Large intestine (tissue), 3 donors: ENCODE results near the gene MEGF9. TPM values are rescaled to one million over a fixed set of nuclear protein-coding genes. Genes with fewer than 3 reads are reported as not detected.
A peak's percentile ranks its signal among the peaks of the same experiment; 100 is the strongest.

Experiments
- DNase-seq, 2 donors: peaks; one replicate each; pipeline versions ENCODE4 v3.0.0 to v3.0.0-alpha.2; 2013
- H3K27ac ChIP-seq: one replicate; pipeline ENCODE4 v1.5.1; 2013; ENCODE audit warnings: low read length
- H3K27me3 ChIP-seq: 2 replicates; pipeline ENCODE4 v1.6.1; 2013; ENCODE audit warnings: low read length; ENCODE audit not compliant: control insufficient read depth, insufficient read depth
- H3K36me3 ChIP-seq: 2 replicates; pipeline ENCODE4 v1.6.1; 2013; ENCODE audit warnings: low read length; ENCODE audit not compliant: control insufficient read depth, insufficient read depth
- H3K4me1 ChIP-seq: one replicate; pipeline ENCODE4 v1.6.1; 2013; ENCODE audit warnings: low read length; ENCODE audit not compliant: control insufficient read depth, insufficient read depth
- H3K4me3 ChIP-seq: one replicate; pipeline ENCODE4 v1.5.1; 2013; ENCODE audit warnings: low read length
- H3K9me3 ChIP-seq: one replicate; pipeline ENCODE4 v1.6.1; 2013; ENCODE audit warnings: mild to moderate bottlenecking, low read depth, low read length, moderate library complexity; ENCODE audit not compliant: control insufficient read depth
- WGBS: methylation state at CpG from one replicate; pipeline ENCODE4 v1.1.5; 2013; ENCODE audit warnings: low lambda C conversion rate; ENCODE audit not compliant: insufficient coverage; 5-methylcytosine and 5-hydroxymethylcytosine counted together
- polyA plus RNA-seq: library from polyadenylated mRNA; unstranded; fragments of 120-200 nt; gene quantifications from one replicate; pipeline ENCODE4 v1.2.1, GENCODE V29; 2013

The MEGF9 gene
- polyA plus RNA-seq, 1 donor: 17.6 TPM

DNA sequence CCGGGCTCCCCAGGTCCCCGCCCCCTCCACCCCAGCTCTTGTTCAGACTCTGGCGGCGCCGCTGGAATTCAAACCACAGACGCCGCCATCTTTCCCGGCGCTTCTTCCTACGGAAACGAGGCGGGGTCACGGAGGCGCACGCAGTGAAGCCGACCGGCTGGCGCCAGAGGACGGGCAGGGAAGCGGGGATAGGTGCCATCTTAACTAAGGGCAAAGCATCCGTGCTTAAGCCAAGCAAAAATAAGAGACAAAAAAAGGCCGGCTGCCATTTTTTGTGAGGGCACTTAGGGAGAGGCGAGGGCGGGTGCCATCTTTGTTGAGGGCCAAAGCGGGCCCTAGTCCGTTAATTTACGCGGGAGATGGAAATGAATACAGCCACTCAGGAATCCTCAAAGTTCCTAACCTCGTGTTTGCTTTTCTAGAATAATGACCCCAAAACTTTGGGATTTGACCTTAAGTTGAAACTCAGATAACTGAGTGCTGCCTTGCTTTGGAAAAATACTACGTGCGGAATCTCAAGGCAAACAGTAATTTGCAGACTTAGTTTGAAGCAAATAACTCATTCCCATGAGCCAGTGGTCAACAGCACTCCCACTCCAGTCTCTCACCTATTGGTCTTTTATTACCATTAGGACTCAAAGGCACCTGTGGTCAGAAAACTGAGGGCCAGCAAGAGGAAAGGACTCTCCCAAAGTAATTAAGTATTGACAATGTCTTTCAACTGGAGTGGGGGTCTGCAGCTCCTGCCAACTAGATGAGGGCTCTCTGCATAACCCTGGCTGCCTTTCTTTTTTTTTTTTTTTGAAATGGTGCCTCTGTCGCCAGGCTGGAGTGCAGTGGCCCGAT is 134.0 kb downstream of the MEGF9 start, which contains the start of gene CDK5RAP2:
Gene CDK5RAP2, minus strand, starts transcription at position 117 of the 846 bp plus-strand sequence. CDS start 189 bp downstream, outside the sequence.
- peaks cover 7% of the 10 kb centered on the region for H3K4me1 ChIP-seq
- peak within 1 kb of the TSS; percentile 93 for H3K4me3 ChIP-seq
- WGBS: no CpG with 5 or more reads among the region's 33 CpGs
- peak within 1 kb of the TSS; percentile 43 for H3K27ac ChIP-seq
- no peaks in the 10 kb centered on the region for H3K36me3 ChIP-seq
- H3K27me3 ChIP-seq: no peaks in the 10 kb centered on the region
- H3K9me3 ChIP-seq: no peaks in the 10 kb centered on the region
- DNase-seq: peak; percentile 95 to 97

DNA sequence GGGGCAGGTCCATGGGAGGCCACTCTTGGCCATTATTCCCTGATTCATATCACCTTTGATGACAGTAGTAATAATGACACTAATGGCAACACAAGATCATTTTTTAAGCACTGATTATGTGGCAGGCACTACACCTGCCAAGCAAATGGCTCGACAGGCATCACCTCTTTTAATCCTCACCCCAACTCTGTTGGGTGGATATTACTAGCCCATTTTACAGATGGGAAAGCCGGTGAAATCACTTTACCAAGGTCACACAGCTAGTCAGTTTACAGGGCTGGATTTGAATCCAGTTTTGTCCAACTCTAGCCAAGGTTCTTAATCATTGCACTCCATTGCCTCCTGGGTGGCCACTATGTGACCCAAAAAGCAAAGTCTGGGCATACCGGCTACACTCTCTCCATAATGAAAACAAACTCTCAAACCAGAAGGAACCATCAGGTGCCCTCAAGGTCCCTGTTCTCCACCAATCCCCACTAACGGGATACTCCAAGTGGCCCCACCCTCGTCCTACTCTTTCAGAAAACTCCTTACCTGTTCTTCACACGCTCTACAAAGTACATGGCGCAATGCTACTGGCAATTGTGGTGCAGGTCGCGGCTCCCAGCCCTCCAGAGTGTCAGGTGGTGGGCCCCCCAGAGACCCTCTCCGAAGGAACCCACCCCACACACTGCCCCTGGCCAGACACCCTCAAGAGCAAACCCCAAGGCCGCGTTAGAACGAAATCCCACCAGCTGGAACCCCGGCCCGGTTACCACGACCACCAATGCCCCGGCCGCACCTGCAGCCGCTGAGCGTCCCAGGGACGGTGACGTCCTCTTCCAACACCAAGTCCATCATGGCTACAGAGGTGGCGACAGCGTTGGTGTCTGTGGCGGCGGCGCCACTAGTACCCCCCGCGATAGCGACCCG is 134.9 kb downstream of the MEGF9 start:
- no peaks in the 10 kb centered on the region for H3K36me3 ChIP-seq
- H3K27me3 ChIP-seq: no peaks in the 10 kb centered on the region
- peaks cover 7% of the 10 kb centered on the region for H3K4me1 ChIP-seq
- no peaks in the 10 kb centered on the region for H3K9me3 ChIP-seq
- no CpG with 5 or more reads among the region's 31 CpGs for WGBS
- peak in 1 of 2 donors; percentile 22 for DNase-seq
- H3K27ac ChIP-seq: peak overlapping the region; percentile 43
- peak overlapping the region; percentile 93 for H3K4me3 ChIP-seq

DNA sequence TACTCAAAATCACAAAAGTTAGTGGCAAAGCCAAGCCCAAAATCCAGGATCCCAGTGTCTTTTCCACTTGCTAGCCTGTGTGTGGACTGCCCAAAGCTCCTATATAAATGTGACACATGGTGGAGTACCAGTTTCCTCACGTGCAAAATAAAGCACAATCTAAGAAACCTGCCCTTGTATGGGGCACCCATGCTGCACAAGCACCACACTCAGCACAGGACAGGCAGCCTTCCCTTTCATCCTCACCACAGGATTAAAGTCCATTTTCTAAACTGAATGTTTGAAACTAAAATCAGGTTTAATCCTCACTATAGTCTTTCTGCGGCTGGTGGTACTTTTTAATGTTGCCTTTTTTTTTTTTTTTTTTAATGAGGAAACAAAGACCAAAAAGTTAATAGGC is 139.8 kb downstream of the MEGF9 start:
- H3K4me1 ChIP-seq: peaks cover 26% of the 10 kb centered on the region
- 43% methylated on average over 1 of the region's 2 CpGs for WGBS
- H3K4me3 ChIP-seq: no peak overlapping the region
- H3K27me3 ChIP-seq: no peaks in the 10 kb centered on the region
- peak; percentile 21 to 39 for DNase-seq
- no peaks in the 10 kb centered on the region for H3K9me3 ChIP-seq
- peaks cover 17% of the 10 kb centered on the region for H3K36me3 ChIP-seq
- peak overlapping the region; percentile 53 for H3K27ac ChIP-seq

DNA sequence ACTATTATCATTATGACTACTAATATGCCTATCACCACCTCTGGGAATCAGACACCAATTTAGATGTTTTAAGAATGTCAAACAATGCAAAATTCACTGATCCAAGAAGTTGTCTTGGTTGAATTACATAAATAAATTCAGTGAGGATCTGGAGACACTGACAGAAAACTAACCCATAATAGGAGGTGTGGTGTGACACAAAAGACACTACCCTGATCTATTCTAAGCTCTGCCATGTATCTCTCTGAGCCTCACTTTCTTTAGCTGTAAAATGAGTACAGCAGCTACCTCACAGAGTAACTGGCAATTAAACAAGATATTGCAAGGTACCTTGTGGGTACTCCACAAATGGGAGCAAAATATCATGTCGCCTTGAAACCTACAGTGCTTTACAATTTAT is 141.8 kb downstream of the MEGF9 start:
- Histone ChIP-seq H3K4me1 (peaks cover 22% of the 10 kb centered on the region), H3K27ac (peak overlapping the region; percentile 67), H3K4me3 (no peak overlapping the region), H3K27me3 (no peaks in the 10 kb centered on the region), H3K36me3 (peaks cover 37% of the 10 kb centered on the region), H3K9me3 (no peaks in the 10 kb centered on the region)
- DNase-seq: no peak
- WGBS: no CpG with 5 or more reads among the region's 1 CpG

DNA sequence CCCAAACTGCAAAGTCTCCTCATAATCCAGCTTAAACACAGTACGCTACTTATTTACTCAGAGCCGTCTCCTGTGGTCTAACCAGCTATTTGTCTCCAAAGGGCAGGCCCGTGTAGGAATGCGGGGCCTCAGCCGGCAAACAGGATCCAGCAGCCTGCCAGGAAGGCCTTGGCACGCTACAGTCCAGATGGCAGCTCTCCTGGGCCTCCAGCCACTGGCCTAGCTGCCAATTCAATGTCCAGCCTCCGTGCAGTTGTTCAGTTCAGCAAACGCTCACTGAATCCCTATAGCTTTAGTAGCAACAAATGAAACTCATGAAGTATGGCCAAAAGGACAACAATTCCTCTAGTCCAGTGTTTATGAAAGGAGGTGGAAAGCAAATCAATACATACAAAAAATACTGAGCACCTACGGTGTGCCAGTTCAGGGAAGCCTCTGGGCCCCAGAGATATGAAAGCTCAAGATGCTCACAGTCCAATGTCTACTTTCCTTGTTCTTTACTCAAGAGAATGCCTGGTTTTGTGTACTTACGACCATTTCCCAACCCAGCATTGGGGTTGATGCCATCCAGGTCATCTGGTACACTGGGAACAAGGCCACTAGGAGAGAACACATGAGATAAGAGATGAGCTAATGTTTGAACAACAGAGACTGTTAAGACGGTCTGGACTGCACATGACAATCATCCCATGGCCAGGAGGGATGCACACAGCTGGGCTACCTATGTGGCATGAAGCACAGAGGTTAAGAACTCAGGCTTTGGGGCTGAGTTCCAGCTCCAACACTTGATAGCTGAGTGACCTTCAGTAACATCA is 142.6 kb downstream of the MEGF9 start:
- no CpG with 5 or more reads among the region's 11 CpGs for WGBS
- H3K4me1 ChIP-seq: peaks cover 22% of the 10 kb centered on the region
- H3K27me3 ChIP-seq: no peaks in the 10 kb centered on the region
- peak; percentile 94 to 95 for DNase-seq
- no peaks in the 10 kb centered on the region for H3K9me3 ChIP-seq
- H3K4me3 ChIP-seq: no peak overlapping the region
- peaks cover 38% of the 10 kb centered on the region for H3K36me3 ChIP-seq
- H3K27ac ChIP-seq: peak overlapping the region; percentile 92

DNA sequence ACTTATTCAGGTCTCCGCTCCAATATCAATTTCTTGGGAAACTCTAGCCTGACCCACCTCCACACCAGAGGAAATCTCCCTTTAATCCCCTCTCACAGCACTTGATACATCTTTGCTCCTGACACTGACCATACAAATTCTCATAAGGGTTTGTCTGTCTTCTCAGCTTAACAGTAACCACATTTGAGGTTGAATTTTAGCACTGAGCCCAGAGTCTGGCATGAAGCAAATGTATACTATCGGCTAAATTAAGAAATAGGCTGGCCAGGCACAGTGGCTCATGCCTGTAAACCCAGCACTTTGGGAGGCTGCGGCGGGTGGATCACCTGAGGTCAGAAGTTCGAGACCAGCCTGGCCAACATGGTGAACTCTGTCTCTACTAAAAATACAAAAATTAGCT is 144.0 kb downstream of the MEGF9 start:
- no peak overlapping the region for H3K4me3 ChIP-seq
- peaks cover 51% of the 10 kb centered on the region for H3K36me3 ChIP-seq
- no peak for DNase-seq
- H3K9me3 ChIP-seq: no peaks in the 10 kb centered on the region
- H3K4me1 ChIP-seq: peaks cover 22% of the 10 kb centered on the region
- H3K27ac ChIP-seq: peak overlapping the region; percentile 92
- no peaks in the 10 kb centered on the region for H3K27me3 ChIP-seq
- 83% methylated on average over 1 of the region's 5 CpGs for WGBS

DNA sequence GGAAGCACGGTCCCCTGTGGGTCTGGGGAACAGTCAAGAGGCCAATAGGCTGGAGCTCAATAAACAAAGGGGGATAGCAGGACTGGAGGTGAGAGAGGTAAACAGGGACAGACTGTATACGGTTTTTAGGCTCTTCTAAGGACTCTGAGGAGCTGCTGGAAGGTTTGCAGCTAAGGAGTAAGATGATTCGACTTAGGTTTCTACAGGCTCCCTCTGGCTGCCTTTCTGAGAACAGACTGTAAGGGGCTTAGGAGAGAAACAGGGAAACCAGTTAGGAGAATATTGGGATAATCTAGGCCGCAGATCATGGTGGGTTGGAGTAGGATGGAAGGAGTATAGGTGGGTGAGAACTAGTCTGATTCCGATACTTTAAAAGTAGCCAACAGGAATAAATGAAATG is 144.7 kb downstream of the MEGF9 start:
- peaks cover 56% of the 10 kb centered on the region for H3K36me3 ChIP-seq
- 100% methylated on average over 3 of the region's 5 CpGs for WGBS
- no peaks in the 10 kb centered on the region for H3K9me3 ChIP-seq

DNA sequence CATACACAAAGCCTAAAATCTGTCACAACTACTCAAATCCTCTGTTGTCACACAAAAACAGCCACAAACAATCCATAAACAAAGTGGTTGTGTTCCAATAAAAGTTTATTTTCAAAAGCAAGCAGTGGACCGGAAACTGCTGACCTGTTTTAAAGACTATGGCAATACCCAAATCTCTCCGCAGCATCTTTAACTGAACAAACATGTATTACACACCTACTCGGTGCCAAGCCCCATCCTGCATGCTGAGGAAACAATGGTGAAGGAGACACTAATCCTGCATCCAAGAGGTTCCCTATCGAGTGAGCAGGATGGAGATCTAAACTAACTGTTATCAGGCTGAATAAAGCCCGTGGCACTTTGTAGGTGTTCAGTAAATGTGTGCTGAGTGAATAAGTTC is 145.5 kb downstream of the MEGF9 start:
- peaks cover 56% of the 10 kb centered on the region for H3K36me3 ChIP-seq
- WGBS: 60% methylated on average over 1 of the region's 5 CpGs

More for the DNA sequence above, 144.7 kb downstream of the MEGF9 start:
- no peak for DNase-seq
- Histone ChIP-seq H3K4me1 (peaks cover 22% of the 10 kb centered on the region), H3K27me3 (no peaks in the 10 kb centered on the region), H3K4me3 (no peak overlapping the region), H3K27ac (no peak overlapping the region)

DNA sequence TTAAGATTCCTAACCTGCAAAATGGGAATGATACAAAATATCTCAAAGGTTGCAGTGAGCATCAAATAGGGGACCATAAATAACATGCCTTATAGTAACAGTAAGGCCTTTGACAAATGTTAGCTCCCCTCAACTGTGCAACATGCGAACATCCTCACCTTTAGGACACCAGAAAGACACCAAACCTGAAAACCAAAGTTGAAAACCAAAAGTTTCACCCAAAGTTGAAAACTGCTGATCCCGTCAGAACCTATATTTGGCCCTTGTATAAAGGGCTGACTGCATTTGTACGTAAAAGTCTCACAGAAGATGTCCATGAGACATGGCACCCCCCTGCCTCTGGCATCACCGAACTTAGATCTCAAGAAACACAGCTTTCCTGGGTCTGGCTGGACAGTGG is 146.4 kb downstream of the MEGF9 start:
- WGBS: no CpG with 5 or more reads among the region's 4 CpGs

More for the DNA sequence above, 145.5 kb downstream of the MEGF9 start:
- no peak for DNase-seq
- Histone ChIP-seq H3K9me3 (no peaks in the 10 kb centered on the region), H3K4me3 (no peak overlapping the region), H3K27ac (no peak overlapping the region), H3K4me1 (peaks cover 22% of the 10 kb centered on the region), H3K27me3 (no peaks in the 10 kb centered on the region)

More for the DNA sequence above, 146.4 kb downstream of the MEGF9 start:
- Histone ChIP-seq H3K27ac (no peak overlapping the region), H3K27me3 (no peaks in the 10 kb centered on the region), H3K9me3 (no peaks in the 10 kb centered on the region), H3K36me3 (peaks cover 66% of the 10 kb centered on the region), H3K4me3 (no peak overlapping the region), H3K4me1 (peaks cover 20% of the 10 kb centered on the region)
- DNase-seq: no peak
